OCI-M2 (cell line): ENCODE results near the gene KIR2DL1.
"Not testable (repeated sequence)": the region's sequence is repeated elsewhere in the genome, so short reads cannot be mapped to it uniquely, and the experiment has no call there.

Experiments used
- DNase-seq: peaks from one replicate; lab custom pipeline; 2025; ENCODE audit not compliant: unreplicated experiment; lab: John Stamatoyannopoulos, UW

Gene KIR2DL1

DNA sequence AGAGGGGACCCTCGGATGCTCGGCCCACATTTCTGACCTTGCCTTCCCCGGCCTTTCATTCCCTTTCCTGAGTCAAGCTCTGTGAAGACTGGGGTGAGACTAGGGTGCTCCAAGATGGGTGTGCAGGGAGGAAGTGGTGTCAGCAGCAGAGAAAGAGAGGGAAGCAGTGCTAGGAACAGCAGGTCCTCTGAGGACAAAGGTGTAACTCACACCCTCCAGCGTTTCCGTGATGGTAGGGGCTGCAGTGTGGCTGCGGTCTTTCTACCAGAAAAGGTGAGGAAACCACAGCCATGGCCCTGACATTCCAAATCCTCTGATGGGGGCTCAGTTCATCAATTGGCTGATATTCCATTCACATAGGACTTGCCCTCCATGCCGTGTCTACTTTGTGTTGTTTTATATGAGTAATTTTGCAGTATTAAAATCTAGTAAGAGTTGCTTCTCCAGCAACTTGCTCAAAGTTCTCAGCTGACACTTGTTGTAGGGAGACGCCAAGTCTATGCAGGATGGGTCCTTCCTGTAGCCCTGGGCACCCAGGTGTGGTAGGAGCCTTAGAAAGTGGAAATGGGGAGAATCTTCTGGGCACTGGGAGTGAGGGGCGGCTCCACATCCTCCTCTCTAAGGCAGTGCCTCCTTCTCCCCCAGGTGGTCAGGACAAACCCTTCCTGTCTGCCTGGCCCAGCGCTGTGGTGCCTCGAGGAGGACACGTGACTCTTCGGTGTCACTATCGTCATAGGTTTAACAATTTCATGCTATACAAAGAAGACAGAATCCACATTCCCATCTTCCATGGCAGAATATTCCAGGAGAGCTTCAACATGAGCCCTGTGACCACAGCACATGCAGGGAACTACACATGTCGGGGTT is 48.3 kb downstream of the KIR2DL1 start:
- no peak for DNase-seq

GRCh38 chr19:54824416-54824815 is 54.8 kb downstream of the KIR2DL1 start:
- not testable (repeated sequence) for DNase-seq

DNA sequence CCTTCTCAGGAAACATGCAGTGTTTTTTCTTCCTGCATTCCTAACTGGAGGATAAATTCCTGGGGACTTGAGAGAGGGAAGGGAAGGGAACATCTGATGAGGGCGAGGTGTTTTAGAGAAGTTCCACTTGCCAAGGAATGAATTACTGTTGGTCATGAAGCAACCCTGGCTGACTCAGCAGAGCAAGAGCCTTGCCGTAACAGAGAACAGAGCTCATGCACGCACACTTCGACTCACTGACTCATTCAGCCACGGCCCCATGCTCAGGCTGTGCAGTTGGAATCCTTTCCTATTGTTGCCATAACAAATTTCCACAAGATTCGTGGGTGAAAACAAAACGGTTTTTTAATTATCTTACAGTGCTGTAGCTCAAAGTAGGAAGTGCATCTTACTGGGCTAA is 55.7 kb downstream of the KIR2DL1 start:
- not testable (repeated sequence) for DNase-seq

DNA sequence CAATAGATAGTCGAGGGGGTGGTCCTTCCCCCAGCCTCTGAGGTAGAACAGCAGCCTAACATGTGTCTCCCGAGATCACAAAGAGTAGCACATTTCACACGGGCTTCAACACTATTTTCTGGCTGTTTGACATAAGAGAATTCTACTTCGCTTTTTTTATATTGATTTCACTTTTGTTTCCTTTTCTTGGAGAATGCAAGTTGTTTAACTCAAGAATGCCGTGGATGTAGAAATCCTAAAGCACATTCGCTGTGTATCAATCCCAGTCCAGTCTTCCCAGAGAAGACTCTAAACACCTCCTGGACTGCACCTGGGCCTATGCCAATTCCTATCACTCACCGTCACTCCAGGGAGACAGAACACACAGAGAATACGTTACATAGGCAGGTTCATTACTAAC is 58.5 kb downstream of the KIR2DL1 start:
- not testable (repeated sequence) for DNase-seq

DNA sequence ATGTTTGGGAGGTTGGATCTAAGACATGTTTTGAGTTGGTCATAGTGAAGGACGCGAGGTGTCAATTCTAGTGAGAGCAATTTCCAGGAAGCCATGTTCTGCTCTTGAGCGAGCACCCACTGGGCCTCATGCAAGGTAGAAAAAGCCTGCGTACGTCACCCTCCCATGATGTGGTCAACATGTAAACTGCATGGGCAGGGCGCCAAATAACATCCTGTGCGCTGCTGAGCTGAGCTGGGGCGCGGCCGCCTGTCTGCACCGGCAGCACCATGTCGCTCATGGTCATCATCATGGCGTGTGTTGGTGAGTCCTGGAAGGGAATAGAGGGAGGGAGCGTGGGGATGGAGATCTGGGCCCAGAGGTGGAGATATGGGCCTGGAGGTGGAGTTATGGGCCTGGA is 62.9 kb downstream of the KIR2DL1 start, which contains the start of gene KIR2DS4:
KIR2DS4 (plus strand) TSS at position 181 of the 400 bp plus-strand sequence.
- not testable (repeated sequence) for DNase-seq
